ENCODE data around the gene CUZD1.

Gene CUZD1

GRCh38 chr10:122815458-122815857 is 30.2 kb downstream of the CUZD1 start:
- DNase-seq (ENCODE audit: low spot score): no peak

DNA sequence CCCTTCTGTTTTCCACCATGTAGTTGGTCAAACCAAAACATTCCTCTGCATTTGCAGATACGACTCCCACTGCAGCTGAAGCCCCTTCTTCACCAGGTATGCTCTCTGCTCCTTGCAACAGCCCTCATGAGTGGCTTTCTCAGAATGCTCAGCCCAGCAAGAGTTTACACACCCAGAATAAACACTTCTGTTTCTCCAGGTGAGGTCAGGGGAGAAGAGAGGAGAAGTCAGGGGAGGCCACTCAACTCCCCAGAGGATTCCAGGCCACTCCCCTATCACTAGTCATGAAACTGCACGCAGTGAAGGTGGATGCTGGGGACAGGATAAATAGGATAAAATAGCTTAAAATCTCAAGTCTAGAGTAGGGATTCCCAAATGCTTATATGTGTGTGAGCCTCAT is 31.2 kb downstream of the CUZD1 start:
- DNase-seq (ENCODE audit: low spot score): no peak

DNA sequence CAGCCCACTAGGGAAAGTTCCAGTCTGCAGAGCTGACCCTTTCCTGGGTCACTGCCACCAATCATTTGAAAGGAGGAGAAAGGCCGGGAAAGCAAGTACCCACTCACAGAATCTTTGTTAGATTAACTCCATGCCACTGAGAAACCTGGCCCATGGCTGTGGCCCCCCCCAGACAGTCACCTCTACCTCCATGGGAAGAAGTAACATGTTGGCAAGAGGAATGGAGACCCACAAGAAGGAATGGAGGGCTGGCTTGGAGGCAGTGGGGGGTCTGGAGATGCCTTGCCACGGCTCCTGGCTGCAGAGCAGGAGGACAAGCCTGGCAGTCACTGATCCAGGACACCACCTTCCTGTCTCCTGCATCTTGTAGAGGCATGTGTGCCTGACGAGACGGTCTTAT is 32.9 kb downstream of the CUZD1 start:
- DNase-seq (ENCODE audit: low spot score): no peak

- no peak for DNase-seq (ENCODE audit: low spot score)
These were observed 43.4 kb downstream of the CUZD1 start for GRCh38 chr10:122802282-122802681.

DNA sequence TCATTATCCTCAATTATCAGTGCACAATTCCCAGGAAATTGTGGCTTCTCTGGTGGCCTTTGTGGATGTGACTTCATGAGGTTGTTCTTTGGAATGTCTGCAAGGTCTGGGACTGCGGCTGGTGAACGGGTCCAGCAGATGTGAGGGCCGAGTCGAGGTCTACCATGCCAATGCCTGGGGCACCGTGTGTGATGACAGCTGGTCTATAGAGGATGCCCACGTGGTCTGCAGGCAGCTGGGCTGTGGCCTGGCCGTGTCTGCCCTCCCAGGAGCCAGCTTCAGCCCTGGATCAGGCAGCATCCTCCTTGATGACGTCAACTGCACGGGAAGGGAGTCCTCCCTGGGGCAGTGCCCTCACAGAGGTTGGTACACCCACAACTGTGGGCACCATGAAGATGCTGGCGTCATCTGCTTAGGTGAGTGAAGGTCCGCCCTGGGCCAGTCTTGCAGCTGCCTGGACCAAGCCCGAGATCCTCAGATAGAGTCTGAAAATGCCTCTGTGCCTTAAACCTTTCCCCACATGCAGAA is 46.9 kb downstream of the CUZD1 start:
- DNase-seq (ENCODE audit: low spot score): no peak

- no peak for DNase-seq (ENCODE audit: low spot score)
These were observed 48.9 kb downstream of the CUZD1 start for GRCh38 chr10:122796796-122797195.

- DNase-seq (ENCODE audit: low spot score): no peak
These were observed 49.7 kb downstream of the CUZD1 start for GRCh38 chr10:122795924-122796323.

DNA sequence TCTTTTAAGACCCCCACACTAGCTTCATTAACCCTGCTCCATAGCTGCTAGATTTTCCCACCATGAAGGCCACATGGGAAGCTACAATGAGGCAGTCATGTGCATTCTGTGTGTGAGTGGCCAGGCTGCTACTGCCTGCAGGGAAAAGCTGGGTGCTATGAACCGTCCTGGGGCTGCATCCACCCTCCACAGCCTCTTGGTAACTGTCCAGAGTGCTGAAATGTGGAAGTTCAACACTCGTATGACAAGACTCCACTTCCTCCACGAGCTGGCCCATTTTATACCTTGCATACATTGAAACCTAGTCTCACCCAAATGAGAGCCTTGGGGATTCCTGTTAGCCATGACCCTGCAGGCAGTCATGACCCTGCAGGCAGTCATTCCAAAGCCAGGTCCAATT is 59.4 kb downstream of the CUZD1 start:
- peak; percentile 27 for DNase-seq (ENCODE audit: low spot score)

DNA sequence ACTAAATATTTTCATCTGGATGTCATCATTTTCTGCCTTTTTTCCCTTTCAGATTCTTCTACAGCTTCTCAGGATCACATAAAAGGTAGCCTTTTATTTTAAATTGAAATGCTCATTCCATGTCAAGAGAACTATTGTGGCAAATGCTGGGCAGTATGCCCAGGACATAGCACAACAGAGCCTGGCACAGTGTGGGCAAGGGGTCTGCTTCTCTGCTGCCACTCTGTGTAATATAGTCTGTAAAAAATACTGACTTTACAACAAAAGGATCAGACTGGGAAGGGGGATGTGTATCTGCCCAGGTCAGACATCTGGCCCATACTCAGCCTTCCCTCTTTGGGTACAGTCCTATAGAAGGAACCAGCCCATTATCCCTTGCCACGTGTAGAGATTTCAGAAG is 62.7 kb downstream of the CUZD1 start:
- DNase-seq (ENCODE audit: low spot score): peak; percentile 77

Data from Ammon's horn (tissue), 1 donor.